Activated gamma-delta T cell treated with anti-CD3 and anti-CD28 coated beads, Interleukin-2, amount 50 U/mL, for 16 hours (primary cell): ENCODE results near the gene SYT1.
"Not testable (repeated sequence)": the region's sequence is repeated elsewhere in the genome, so short reads cannot be mapped to it uniquely, and the experiment has no call there.

ENCODE experiments used
- DNase-seq: peaks from one replicate; pipeline ENCODE4 v3.0.0-alpha.2; 2020; ENCODE audit warnings: low read depth

The SYT1 gene

DNA sequence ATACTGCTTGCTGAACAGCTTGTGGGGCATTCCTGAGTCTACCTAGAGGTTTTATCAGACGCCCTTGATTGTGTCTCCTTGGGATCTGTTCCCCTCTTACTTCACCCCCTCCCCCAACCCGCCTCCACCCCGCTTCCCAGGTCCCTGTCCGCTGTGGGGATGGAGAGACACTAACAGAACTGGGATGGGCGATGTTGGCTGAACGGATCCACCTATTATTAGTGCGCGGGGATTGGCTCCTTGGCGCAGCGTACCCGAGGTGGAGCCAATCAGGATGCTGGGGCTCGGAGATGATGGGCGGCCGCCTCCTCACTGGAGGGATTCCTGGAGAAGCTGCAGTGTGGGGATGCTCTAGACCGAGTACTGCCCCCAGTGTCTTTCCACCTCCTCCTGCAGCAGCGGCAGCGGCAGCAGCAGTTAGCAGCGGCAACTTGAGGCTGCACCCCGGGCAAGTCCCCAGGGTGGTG, at the start of gene SYT1:
Gene SYT1, plus strand, starts transcription at position 372 of the 467 bp plus-strand sequence.
- DNase-seq, result no peak

- no peak for DNase-seq
Measured at GRCh38 chr12:78818487-78818886, 46.1 kb upstream of the SYT1 start.

GRCh38 chr12:78820946-78821345, 43.6 kb upstream of the SYT1 start:
- DNase-seq, result no peak

DNA sequence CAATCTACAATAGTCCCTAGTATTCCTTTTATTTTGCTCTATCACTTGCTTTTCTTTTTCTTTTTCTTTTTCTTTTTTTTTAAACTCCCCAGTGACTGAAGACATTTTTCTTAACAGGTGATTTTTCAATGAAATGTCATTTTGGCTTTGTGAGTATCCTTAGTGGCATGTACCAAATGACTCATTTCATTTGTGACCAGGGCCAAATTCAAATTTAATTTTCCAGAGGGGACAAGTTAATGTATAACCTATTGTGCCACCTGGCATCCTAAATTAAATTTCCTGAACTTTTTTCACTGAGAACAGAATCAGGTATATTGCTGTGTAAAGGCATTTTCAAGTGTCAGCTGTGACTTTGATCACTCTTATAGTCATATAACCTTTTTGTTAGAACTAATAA, 39.7 kb upstream of the SYT1 start:
- no peak for DNase-seq

- no peak for DNase-seq
Measured at GRCh38 chr12:78829690-78830089, 34.9 kb upstream of the SYT1 start.

DNA sequence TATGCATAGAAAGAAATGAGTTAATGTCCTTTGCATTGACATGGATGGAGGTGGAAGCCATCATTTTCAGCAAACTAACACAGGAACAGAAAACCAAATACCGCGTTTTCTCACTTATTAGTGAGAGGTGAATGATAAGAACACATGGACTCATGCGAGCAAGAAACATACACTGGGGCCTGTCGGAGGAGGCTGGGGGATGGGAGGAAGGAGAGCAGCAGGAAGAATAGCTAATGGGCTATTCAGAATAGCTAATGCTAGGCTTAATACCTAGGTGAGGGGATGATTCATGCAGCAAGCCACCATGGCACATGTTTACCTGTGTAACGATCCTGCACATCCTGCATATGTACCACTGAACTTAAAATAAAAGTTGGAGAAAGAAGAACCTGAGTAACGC, 29.1 kb upstream of the SYT1 start:
- no peak for DNase-seq

DNA sequence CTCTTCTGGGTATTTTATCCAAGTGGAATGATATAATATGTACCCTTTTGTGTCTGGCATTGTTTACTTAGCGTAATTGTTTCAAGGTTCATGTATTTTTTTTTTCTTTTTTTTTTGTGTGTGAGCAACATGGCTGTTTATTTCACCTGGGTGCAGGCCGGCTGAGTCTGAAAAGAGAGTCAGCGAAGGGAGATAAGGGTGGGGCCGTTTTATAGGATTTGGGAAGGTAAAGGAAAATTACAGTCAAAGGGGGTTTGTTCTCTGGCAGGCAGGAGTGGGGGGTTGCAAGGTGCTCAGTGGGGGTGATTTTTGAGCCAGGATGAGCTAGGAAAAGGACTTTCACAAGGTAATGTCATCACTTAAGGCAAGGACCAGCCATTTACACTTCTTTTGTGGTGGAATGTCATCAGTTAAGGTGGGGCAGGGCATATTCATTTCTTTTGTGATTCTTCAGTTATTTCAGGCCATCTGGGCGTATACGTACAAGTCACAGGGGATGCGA, 24.0 kb upstream of the SYT1 start:
- not testable (repeated sequence) for DNase-seq

DNA sequence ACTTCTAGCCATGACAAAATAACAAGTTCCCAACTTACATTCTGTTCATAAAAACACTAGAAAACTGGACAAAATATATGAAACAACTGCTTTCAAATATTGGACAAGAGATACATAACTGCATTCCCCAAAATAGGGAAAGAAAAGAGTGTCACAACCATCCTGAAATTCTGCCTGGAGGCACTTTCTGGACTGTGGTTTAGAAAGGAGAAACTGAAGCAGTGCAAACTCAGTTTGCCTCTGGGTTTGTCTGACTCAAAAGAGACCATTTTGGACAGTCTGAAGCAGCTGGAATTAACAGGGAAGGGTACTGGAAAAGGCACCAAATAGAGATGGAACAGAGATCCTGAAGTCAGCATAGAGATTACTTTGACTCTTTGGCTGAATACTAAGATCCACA, 11.3 kb upstream of the SYT1 start:
- DNase-seq, result no peak

GRCh38 chr12:78863482-78864402, 832 bp upstream of the SYT1 start:
- no peak for DNase-seq

DNA sequence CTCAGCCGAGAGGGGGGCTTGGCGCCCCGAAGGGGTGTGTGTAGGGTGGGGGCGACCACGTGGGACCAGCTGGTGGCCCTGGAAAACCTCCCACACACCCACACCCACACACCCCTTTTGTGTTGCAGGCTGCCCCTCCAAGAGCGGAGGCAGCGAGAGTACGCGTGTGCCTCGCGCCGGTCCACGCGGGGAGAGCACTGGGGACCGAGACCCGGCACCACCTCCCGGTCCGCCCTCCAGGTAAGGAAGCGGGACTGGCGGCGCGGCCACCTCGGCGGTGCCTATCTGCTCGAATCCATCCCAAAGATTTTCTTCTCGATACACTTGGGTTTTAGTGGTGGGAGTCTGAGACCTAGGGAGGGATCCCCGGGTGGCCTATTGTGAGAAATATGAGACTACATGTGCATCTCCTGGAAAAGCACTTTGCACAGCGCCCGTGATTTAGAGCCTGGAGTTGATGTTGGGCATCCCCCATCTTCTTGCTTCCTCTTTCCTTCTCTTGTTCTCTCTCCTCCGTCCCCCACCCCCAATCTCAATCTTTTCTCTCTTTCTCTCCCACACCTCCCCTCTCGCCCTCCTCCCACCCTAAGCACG, 393 bp downstream of the SYT1 start:
- DNase-seq, result no peak

- no peak for DNase-seq
Measured at GRCh38 chr12:78865516-78865915, 942 bp downstream of the SYT1 start.

- no peak for DNase-seq
Measured at GRCh38 chr12:78866518-78866917, 1.9 kb downstream of the SYT1 start.

- no peak for DNase-seq
Measured at GRCh38 chr12:78870539-78870938, 6.0 kb downstream of the SYT1 start.

- DNase-seq, result no peak
Measured at GRCh38 chr12:78871566-78871965, 7.0 kb downstream of the SYT1 start.

GRCh38 chr12:78878459-78878858, 13.9 kb downstream of the SYT1 start:
- no peak for DNase-seq

DNA sequence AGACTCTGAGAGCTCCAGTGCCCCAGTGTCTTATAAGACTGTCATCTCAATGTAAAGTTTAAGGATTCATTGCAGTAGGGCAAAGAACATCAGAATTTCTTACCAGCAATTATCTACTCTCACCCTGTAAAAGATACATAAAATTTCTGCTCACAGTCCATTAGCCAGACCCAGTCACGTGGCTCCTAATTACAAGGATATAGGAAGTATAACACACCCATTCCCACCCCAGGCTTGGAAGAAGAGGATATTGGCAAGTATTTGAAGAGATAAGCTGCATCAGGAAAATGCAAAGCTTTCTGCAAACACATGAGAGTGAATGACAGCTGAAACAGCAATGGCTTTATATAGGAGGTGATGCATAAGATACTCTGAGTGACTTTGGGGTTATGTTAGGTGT, 14.3 kb downstream of the SYT1 start:
- no peak for DNase-seq

- no peak for DNase-seq
Measured at GRCh38 chr12:78880078-78880477, 15.5 kb downstream of the SYT1 start.

GRCh38 chr12:78881685-78882084, 17.1 kb downstream of the SYT1 start:
- DNase-seq, result no peak

DNA sequence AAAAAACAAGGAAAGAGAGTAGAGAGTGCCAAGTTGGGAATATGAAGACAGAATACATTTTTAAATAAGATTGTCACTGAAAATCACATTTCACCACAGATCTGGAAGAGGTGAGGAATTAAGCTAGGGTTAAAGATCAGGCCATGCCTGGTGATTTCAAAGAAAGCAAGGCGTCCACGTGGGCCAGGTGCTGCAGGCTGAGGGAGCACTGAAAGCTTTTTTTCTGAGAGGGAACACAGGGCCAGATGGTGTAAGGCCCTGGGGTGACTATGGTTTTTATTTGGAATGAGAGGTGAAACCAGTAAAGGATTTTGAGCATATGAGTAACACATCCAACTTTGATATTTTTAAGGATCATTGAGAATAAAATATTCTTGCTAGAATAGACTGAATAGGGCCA, 20.9 kb downstream of the SYT1 start:
- no peak for DNase-seq

DNA sequence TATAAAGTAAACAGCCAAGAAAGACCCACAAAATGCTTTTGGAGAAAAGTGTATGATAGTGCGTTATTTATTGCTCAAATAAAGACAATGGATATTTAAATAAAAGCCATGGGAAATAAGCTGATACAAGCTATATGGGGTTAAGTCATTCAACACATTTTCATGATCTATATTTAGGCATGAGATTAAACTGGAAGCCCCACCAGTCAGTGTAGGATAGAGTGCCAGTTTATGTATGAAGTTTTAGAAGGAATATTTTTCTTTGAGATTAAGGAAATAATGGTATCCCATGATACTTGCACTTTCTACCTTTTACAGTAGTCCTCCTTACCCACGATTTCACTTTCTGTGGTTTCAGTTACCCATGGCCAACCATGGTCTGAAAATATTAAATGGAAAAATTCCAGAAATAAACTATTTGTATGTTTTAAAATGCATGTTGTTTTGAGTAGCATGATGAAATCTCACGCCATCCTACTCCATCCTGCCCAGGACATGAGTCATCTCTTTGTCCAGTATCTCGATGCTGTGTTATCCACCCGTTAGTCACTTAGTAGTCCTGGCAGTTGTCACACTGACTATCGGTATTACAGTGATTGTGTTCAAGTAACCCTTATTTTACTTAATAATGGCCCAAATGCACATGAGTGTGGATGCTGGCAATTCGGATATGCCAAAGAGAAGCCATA, 22.3 kb downstream of the SYT1 start:
- DNase-seq, result no peak

DNA sequence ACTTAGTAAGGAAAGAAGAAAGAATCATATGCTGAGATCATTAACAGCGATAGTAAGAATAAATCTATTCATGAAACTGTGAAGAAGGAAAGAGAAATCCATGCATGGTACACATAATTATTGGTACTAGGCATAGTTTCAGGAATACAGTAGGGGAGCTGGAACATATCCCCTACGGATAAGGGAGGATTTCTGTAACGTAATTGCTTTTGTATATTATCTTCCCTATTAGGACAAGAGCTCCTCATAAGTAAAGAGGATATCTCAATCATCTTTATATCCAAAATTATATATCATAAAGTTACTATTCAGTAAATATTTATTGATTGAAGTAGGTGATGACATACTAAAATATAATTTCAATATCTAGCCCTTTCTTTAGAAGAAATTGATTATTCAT, 22.9 kb downstream of the SYT1 start:
- no peak for DNase-seq

DNA sequence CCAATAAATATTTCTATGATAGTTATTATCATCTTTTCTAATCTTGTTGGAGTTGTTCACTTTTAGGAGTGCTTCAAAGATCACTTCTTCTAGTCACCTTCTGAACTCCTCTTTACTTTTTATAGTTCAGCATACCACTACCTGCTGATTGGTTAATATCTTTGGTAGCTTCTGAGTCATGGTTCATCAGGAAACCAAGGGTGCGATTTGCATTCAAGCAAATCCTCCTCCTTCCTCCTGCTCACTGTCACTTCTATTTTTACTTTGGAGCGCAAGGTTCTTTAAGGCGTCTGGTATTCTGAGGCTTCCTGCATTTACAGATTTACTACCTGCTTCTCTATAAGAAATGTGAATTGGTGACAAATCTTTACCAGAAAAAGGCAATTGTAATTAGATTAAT, 24.0 kb downstream of the SYT1 start:
- DNase-seq, result no peak
